Stomach (tissue), 4 donors: ENCODE measurements around the gene MLH3.

Source experiments
- CTCF ChIP-seq, 7 experiments: fragments of 450-650 bp in 4 of 7; fragments of 200-600 bp in 3 of 7; sonication (generic) in 3 of 7; IDR thresholded peaks; one replicate each; pipeline ENCODE4 v1.5.1; 2016 to 2019; ENCODE audit warnings: antibody characterized with exemption in 7 of 7, control low read depth in 2 of 7, mild to moderate bottlenecking in 1 of 7
- EP300 ChIP-seq: sonication (generic); formaldehyde crosslinking; IDR thresholded peaks from one replicate; pipeline ENCODE4 v1.6.1; 2017; ENCODE audit warnings: antibody characterized with exemption
- POLR2A ChIP-seq, 4 donors: fragments of 450-650 bp; IDR thresholded peaks; one replicate each; pipeline ENCODE4 v1.6.1; 2016; ENCODE audit warnings: antibody characterized with exemption in 4 of 4, control low read depth in 2 of 4, mild to moderate bottlenecking in 1 of 4, moderate library complexity in 1 of 4

GRCh38 chr14:75049136-75049535 is 2.1 kb downstream of the MLH3 start:
- TF ChIP-seq CTCF (IDR thresholded peaks at IDR 0.05), result no peak
- no peak for TF ChIP-seq POLR2A (IDR thresholded peaks at IDR 0.05)
- no peak for TF ChIP-seq EP300
